ENCODE results near the gene NOS1AP.

NOS1AP gene

GRCh38 chr1:162283657-162284056, 214.2 kb downstream of the NOS1AP start:
- H3K4me1 ChIP-seq (ENCODE audit: control insufficient read depth in 1 of 2, insufficient read depth in 1 of 2, low read depth in 1 of 2, low read length in 1 of 2): no peaks in the 10 kb centered on the region
- peaks cover 5% of the 10 kb centered on the region for H3K36me3 ChIP-seq
- no peak for TF ChIP-seq CTCF (IDR thresholded peaks at IDR 0.05)
- H3K9me3 ChIP-seq: no peaks in the 10 kb centered on the region
- no peak overlapping the region for H3K27ac ChIP-seq
- no peak overlapping the region for H3K4me3 ChIP-seq (ENCODE audit: low read depth in 1 of 2, low read length in 1 of 2)
- no peaks in the 10 kb centered on the region for H3K27me3 ChIP-seq

- no peaks in the 10 kb centered on the region for H3K9me3 ChIP-seq
- TF ChIP-seq CTCF (IDR thresholded peaks at IDR 0.05): no peak
- peaks cover 5% of the 10 kb centered on the region for H3K36me3 ChIP-seq
These were observed 214.9 kb downstream of the NOS1AP start for GRCh38 chr1:162284206-162284955.

GRCh38 chr1:162285149-162285561, 215.7 kb downstream of the NOS1AP start:
- Histone ChIP-seq H3K27me3 (no peaks in the 10 kb centered on the region), H3K9me3 (no peaks in the 10 kb centered on the region), H3K4me1 (ENCODE audit: control insufficient read depth in 1 of 2, insufficient read depth in 1 of 2, low read depth in 1 of 2, low read length in 1 of 2) (no peaks in the 10 kb centered on the region), H3K4me3 (ENCODE audit: low read depth in 1 of 2, low read length in 1 of 2) (no peak overlapping the region), H3K36me3 (peaks cover 5% of the 10 kb centered on the region), H3K27ac (no peak overlapping the region)
- TF ChIP-seq CTCF (IDR thresholded peaks at IDR 0.05): no peak

More at GRCh38 chr1:162284206-162284955, 214.9 kb downstream of the NOS1AP start:
- Histone ChIP-seq H3K4me1 (ENCODE audit: control insufficient read depth in 1 of 2, insufficient read depth in 1 of 2, low read depth in 1 of 2, low read length in 1 of 2) (no peaks in the 10 kb centered on the region), H3K27me3 (no peaks in the 10 kb centered on the region), H3K4me3 (ENCODE audit: low read depth in 1 of 2, low read length in 1 of 2) (no peak overlapping the region), H3K27ac (no peak overlapping the region)

GRCh38 chr1:162291000-162291399, 221.5 kb downstream of the NOS1AP start:
- Histone ChIP-seq H3K9me3 (no peaks in the 10 kb centered on the region), H3K4me1 (ENCODE audit: control insufficient read depth in 1 of 2, insufficient read depth in 1 of 2, low read depth in 1 of 2, low read length in 1 of 2) (peaks cover 18 to 29% of the 10 kb centered on the region in 2 experiments), H3K27me3 (no peaks in the 10 kb centered on the region), H3K4me3 (ENCODE audit: low read depth in 1 of 2, low read length in 1 of 2) (no peak overlapping the region), H3K27ac (no peak overlapping the region), H3K36me3 (peaks cover 5% of the 10 kb centered on the region)
- TF ChIP-seq CTCF (IDR thresholded peaks at IDR 0.05): no peak

GRCh38 chr1:162292422-162292849, 222.9 kb downstream of the NOS1AP start:
- no peak for TF ChIP-seq CTCF (IDR thresholded peaks at IDR 0.05)
- H3K27me3 ChIP-seq: no peaks in the 10 kb centered on the region
- H3K9me3 ChIP-seq: no peaks in the 10 kb centered on the region
- H3K27ac ChIP-seq: no peak overlapping the region
- peaks cover 18 to 29% of the 10 kb centered on the region in 2 experiments for H3K4me1 ChIP-seq (ENCODE audit: control insufficient read depth in 1 of 2, insufficient read depth in 1 of 2, low read depth in 1 of 2, low read length in 1 of 2)
- H3K4me3 ChIP-seq (ENCODE audit: low read depth in 1 of 2, low read length in 1 of 2): no peak overlapping the region
- H3K36me3 ChIP-seq: peaks cover 5% of the 10 kb centered on the region
